ENCODE data around the gene KIAA0825.

Gene KIAA0825

GRCh38 chr5:94309141-94309540 lies 309.3 kb downstream of the KIAA0825 start:
- DNase-seq, result no peak

GRCh38 chr5:94308442-94308841 lies 310.0 kb downstream of the KIAA0825 start:
- no peak for DNase-seq

DNA sequence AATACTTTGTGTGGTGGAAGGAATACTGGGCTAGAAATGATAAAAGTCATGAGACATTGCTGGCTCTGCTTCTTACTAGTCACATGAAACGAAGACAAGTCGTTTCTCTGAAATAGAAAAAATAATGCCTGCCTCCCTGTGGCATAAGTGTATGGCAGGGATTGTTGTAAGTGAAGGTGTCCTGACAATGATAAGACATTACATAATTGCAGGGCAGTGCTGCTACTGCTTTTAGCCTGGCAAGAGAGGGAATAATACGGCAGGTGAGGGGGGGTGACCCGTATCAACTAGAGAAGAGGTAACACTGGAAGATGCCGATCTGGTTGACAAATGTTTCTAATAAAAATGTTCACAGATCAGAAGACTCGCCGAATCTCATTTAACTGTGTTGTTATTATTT lies 314.3 kb downstream of the KIAA0825 start:
- no peak for DNase-seq

DNA sequence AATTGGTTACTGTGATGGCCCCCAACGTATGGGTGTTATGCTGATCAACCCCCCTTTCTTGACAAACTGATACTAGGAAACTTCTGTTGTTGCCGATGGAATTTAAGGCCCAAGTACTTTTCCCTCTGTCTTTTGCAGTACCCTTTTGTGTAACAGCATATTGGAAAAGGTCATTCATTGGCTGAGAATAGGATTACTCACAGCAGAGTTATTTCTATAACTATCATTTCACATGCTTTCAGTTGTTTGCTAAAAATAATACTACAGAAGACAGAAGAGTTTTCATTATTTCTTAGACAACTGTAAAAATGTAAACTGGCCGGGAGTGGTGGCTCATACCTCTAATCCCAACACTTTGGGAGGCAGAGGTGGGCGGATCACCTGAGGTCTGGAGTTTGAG lies 329.5 kb downstream of the KIAA0825 start:
- DNase-seq, result no peak

DNA sequence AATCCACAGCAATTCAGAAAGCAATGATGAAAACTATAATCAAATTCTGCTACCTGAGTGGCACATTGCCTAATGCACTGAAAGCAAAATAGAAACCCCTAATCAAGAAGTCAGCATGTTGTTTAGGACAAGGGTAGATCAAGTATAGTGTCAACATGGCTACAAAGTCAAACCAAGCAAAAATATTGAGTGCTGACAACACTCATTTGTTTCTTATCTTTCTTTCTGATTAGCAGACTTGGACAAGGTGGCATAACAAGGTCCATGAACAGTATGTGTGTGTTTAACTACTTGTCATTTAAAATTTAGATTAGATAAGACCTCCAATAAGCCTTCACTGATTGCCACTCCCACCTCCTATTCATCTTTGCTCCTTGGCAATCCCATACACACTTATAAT lies 332.4 kb downstream of the KIAA0825 start:
- no peak for DNase-seq

GRCh38 chr5:94283093-94283492 lies 335.3 kb downstream of the KIAA0825 start:
- no peak for DNase-seq

DNA sequence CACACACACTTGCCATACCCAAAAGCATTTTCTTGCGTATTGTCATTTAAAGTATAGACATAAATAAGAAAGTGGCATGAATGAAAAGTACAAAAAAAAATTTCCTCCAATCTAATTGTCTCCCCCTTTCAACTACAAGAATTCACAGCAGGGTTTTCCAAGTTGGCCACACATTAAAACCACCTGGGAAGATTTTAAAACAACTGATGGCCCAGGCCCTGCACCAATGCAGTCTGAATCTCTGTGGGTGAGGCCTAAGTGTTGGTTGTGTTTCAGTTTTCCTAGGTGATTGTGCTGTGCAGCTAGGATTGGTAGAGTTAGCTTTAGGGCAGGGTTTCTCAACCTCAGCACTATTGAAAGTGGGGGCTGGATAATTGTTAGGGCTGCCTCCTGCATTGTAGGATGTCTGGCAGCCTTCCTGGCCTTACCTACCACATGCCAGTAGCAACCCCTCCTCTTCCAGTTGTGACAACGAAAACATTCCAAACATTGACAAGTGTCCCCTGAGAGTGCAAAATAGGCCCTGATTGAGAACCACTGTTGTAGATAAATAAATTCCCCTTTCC lies 337.1 kb downstream of the KIAA0825 start:
- DNase-seq, result no peak

- DNase-seq, result no peak
These were observed 341.7 kb downstream of the KIAA0825 start for GRCh38 chr5:94276751-94277150.

DNA sequence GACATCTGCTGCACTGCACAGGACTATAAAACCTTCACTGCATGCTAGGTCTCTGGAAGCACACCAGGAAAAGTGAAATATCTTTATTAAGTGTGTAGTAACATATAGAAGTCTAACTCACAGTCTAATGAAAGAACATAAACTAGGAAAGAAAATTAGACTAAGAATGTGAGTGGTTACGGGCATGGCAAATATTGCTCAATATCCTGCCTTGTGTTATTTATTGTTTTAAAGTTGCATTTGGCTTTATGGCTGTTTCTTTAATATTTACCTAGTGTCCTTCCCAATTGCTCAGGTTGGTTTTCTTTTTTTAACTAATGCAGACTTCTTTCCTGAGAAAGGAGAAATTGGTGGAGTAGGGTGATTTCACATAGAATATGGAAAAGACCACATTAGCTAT lies 342.4 kb downstream of the KIAA0825 start:
- DNase-seq, result no peak

- no peak for DNase-seq
These were observed 343.7 kb downstream of the KIAA0825 start for GRCh38 chr5:94274707-94275106.

DNA sequence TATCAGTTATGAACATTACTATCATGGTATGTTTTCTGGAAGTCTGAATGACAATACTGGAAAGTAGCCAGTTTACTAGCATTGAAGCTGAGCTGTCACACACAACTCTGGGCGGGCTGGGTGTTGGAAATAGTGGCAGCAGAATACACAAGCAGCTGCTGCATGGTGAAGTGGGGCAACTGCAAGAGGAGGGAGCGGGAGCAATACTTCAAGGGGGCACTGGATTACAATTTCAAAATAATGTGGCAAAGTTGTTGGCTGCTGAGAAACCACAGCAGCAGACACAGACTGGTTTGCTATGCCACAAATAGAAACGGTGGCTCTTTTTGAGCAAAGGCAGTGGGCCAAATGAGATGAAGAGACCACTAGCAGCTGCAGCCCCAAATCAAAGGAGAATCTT lies 350.2 kb downstream of the KIAA0825 start:
- no peak for DNase-seq

GRCh38 chr5:94267350-94267899 lies 351.0 kb downstream of the KIAA0825 start:
- no peak for DNase-seq

DNA sequence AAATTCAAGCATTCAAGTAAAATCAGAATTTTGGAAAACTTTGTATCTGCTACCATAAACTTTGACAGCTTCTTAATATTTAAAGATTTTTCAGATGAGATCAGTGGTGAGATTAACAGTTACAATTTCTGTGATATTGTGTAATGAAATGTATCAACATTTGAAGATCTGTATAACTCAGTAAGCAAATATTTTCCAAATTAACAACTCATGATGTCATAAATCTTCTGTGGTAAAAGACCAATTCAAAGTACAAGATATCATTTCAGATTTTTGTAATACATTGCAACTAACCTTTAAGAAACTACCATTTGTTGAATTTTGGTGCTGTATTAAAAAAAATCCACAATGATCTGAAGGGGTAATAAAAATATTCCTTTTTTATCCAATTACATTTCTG lies 352.2 kb downstream of the KIAA0825 start:
- no peak for DNase-seq

- no peak for DNase-seq
These were observed 355.3 kb downstream of the KIAA0825 start for GRCh38 chr5:94263068-94263467.

DNA sequence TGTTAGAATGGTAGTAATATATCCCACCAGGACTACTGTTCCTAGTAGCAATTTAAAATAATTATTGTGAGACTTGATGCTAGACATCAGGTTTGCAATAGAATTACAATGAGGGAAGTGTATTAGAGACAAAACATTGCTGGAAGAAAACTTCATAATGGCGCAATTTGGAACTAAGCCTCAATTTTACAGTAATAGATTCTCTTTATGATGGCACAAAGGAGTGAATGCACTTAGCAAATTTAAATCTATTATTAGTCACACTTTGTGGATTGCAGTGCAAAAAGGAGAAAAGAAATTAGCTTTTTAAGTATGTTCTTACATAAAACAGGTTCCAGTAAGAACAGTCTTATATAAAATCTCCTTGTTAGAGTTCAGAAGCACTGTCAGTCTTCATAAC lies 358.3 kb downstream of the KIAA0825 start:
- no peak for DNase-seq

DNA sequence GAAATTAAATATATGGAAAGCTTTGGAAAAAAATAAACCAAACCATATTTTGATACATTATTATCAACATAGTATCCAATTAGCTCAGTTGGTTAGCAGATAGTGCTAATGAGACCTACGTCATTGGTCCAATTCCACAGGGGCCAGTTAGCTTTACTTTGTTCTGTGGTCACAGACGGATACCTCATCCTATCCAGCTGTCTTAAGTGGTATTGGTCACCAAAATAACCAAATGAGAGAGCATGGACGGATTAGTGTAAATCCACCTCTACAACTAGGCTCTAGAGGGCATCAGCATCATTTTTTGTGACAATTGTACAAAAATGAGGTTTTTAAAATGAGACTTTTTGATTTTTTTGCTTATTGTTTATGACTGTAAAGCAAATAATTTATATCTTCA lies 364.2 kb downstream of the KIAA0825 start:
- no peak for DNase-seq

DNA sequence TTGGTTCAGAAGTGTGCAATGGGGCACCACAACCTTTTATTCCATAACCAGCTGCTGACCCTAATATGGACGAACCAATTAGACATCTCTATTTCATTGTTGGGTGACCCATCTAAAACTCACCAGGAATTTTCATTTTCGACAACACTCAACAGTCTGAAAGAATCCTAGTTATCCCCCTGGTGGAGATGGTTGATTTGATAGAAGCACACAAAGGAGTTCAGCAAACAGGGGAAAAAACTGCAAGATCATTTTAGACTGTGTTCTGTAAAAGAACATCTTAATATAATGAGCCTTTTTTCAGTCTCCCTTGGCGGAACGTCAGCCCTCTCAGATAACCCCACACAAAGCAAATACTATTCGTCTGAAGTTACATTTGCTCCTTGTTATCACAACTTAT lies 367.4 kb downstream of the KIAA0825 start:
- no peak for DNase-seq

DNA sequence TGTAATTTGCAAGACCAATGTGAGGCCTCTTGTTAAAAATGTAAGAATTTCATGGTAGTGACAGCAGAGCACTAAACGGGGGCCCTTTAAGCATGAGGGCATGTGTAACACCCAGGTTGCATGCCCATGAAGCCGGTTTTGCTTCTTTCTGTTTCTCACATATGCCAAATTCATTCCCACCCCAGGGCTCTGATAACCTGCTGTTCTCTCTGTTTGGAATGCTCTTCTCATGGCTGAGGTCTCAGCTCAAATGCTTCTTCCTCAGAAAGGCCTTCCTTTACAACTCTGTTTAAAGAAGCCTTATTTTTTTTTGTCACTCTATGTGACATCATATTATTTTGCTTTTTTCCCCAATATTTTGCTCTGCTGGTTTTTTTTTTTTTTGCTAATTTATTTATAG lies 369.0 kb downstream of the KIAA0825 start:
- DNase-seq, result no peak

DNA sequence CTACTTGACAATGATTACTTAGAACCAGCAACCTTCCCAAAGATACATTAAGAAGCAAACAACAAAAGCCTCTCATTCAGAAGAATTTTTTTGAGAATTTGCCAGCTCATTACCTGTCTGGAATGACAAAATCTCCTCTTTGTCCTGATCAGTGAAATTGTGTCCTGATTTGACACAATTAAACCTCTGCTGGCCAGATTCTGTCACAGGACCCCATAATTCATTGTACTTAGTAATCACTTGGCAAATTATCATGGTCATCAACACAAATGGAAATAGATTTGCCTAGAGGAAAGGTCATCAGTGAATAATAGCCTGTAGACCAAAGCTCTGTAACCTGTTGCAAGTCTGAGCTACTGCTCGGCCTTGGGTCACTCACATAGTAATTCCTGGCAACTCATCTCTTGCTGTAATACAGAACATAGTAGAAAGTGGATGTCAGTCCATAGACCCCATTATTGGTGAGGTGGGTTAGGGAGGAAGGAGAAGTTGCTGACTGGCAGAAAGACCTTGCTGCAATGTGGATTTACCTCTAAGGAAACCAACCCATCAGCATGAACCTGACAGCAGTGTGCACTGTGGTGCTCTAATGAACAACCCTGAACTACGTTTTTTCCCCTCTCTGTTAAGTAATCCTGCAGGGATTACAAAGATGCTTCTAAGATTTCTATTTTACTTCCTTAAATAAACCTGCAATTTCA lies 370.1 kb downstream of the KIAA0825 start:
- no peak for DNase-seq

DNA sequence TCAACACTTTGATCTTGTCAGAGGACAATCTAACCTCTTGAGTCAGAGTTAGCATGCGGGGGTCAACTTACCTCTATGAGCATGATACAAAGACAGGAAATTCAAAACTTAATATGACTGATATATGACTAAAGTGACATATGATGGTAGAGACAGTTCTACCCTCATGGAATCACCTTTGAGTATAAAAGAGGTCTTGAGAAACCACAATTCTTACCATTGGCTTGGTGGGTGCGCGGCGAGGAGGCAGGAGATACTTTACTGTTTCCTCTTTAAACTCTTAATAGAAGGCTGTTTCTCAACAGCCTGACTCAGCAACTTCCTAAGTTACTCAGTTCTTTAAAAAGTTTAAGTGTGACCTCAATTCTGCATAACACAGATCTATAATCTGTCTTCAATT lies 372.8 kb downstream of the KIAA0825 start:
- DNase-seq, result no peak

DNA sequence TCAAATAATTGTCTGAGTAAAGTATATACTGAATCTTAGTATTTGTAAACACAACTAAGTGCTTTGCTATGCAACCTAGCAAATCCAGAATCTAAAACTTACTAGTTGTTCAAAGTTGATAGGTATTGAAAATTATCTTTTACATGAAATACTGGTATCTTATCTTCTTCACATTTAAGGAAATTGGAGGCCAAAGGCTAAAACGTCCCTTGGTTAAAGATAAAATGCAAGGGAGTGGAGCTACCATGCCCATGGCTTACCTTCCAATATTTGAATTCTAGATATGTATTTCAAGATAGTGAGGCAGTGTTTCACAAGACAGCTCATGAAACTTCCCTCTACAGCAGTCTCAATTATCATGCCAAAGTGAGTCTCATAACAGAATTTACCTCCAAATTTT lies 373.5 kb downstream of the KIAA0825 start:
- DNase-seq, result no peak

DNA sequence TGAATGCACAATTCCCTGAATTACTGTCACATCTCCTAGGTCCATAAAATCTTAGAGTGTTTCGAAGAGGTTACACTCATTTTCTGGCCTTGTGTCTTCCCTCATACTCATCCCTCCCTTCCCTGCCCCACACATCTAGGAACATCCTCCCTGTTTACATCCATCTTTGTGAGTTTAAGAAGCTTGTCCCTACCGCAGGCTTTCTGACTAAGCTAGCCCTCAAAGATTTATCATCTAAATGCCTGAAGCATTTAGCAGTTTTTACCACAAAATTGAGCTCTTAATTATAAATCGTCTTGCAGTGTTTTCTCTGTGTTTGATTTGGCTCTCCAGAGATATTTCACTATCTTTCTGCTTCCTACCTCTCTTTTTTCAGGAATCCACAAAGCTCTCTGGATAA lies 374.8 kb downstream of the KIAA0825 start:
- DNase-seq, result no peak

DNA sequence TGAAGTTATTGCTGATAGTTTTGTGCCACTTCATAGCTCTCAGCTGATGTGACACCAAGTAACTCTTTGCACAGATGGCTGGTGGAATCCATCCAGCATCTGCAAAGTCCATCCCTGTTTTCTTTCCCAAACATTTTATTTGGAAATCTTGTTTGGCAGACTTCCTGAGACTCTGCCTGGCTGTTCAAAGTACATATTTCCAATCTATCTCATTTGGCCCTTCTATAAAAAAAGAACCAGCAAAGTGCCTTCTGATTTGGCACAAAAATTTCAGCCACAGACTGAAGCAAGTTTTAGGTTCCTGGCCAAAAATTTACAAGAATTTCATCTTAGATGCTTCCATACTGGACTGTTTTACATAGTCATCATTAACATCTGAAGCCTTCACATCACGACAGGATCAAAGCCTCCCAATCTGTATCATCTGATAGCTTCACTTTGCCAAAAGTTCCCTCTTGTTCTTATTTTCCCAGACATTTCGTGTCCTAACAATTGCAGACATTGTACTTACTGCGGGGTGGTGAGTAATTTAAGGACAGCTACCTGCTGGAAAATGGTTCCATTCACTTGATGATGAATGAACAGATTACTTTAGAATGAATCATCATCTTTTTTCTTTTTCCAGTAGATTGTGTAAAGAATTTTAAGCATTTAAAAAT lies 377.3 kb downstream of the KIAA0825 start:
- DNase-seq, result no peak

GRCh38 chr5:94240596-94240992 lies 377.8 kb downstream of the KIAA0825 start:
- DNase-seq, result no peak

All from CD4-positive, alpha-beta T cell treated with Interleukin-1 beta for 1 hour (primary cell).